GM19193 (cell line): ENCODE results near the gene KRTAP10-6.

ENCODE experiments used
- POLR2A ChIP-seq: IDR thresholded peaks from 4 replicates; pipeline ENCODE4 v1.6.1; 2011; ENCODE audit not compliant: insufficient read depth, insufficient read length; ENCODE audit errors: extremely low read depth

The KRTAP10-6 gene

GRCh38 chr21:44557491-44558328 lies 34.6 kb downstream of the KRTAP10-6 start:
- no peak for TF ChIP-seq POLR2A

- TF ChIP-seq POLR2A, result no peak
These were observed 35.4 kb downstream of the KRTAP10-6 start for GRCh38 chr21:44556879-44557278.

DNA sequence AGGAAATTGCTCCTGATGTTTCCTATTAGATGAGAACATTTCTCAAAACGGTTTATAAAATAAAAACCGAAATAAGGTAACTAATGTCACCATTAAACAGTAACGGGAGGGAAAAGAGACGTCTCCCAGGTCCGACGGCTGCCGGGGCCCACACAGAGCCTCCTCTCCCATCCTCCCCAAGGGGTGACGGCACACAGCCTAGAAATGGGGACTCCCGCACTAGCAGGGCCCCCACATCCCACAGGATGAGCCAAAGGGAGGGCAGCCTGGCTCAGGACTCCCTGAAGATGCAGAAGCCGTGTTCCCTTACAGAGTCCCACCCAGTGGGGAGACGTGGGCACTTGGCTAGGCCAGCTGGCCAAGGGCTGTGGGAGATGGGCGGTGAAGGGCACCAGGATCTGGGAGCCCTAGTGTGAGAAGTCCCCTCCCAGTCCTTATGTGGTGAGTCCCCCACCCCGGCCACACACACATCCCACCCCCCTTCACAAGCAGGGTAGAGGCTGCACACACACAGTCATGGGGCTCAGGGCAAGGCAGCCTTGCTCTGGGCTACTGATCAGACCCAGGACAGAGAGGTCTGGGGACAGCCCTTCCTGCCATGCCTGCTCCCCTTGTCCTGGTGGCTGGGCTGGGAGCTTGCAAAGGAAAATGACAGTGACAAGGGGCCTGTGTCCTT lies 37.0 kb downstream of the KRTAP10-6 start:
- no peak for TF ChIP-seq POLR2A

DNA sequence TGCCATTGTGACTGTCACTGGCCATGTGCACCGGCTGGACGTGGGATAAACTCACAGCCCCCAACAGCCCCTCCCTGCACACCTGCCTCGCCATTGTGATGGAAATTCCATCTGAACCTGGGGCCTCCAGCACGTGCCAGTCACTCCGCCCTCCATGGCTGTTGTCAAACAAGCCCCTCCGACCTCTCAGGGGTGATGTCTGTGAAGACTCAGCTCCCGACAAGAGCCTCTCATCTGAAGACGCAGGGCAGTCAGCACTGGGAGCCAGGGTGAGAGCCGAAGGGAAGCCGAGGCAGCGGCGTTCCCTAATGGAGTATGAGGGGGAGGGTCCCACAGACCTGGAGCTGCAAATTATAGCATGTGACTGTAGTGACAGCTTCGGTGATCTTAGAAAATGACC lies 39.6 kb downstream of the KRTAP10-6 start:
- no peak for TF ChIP-seq POLR2A

DNA sequence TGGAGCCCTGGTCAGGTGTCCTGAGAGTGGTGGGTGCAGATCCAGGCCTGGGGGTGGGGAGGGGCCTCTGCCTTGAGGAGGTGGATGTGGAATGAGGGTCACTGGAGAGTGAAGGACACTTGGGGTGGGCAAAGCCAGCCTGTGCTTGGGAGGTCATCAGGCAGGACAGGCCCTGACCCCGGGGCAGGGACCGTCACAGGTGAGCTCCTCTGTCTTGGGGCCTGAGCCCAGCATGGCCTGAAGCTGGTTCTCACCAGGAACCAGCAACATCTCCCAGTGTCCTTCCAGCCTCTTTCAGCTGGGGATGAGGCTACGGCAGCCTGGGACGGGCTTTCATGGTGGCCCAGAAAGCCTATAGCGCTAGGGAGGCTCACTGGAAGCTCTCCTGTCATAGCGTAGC lies 40.2 kb downstream of the KRTAP10-6 start:
- no peak for TF ChIP-seq POLR2A

DNA sequence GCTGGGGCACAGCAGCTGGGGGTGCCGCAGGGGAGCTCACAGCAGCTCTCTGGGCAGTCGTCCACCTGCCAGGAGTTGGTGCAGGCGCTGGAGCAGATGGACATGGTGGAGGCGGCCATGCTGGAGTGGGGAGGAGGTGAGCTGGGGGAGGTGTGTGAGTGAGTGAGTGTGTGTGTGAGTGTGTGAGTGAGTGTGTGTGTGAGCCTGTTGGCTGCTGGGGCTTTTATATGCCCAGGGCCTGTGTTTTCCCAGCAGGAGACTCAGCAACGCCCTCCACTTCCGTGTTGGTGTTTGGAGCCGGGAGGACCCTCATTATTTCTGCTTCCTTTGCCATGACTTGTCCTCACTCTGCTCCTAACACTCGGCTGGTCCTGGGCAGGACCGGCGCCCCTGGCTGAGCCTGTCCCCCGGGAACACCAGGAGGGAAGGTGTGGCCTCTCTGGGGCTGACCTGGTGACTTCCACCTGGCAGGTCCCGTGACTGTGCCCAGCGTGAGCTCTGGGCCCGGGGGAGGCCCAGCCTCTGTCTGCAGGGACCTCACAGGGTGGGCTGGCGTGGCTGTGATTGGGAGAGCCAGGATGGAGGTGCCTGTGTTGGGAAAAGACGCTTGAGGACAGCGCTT lies 40.9 kb downstream of the KRTAP10-6 start, which contains the start of gene KRTAP10-2:
Gene KRTAP10-2, minus strand, starts transcription at position 166 of the 622 bp plus-strand sequence. Its CDS starts 47 bp downstream, at position 119.
- TF ChIP-seq POLR2A, result no peak

GRCh38 chr21:44550807-44551206 lies 41.5 kb downstream of the KRTAP10-6 start:
- no peak for TF ChIP-seq POLR2A

DNA sequence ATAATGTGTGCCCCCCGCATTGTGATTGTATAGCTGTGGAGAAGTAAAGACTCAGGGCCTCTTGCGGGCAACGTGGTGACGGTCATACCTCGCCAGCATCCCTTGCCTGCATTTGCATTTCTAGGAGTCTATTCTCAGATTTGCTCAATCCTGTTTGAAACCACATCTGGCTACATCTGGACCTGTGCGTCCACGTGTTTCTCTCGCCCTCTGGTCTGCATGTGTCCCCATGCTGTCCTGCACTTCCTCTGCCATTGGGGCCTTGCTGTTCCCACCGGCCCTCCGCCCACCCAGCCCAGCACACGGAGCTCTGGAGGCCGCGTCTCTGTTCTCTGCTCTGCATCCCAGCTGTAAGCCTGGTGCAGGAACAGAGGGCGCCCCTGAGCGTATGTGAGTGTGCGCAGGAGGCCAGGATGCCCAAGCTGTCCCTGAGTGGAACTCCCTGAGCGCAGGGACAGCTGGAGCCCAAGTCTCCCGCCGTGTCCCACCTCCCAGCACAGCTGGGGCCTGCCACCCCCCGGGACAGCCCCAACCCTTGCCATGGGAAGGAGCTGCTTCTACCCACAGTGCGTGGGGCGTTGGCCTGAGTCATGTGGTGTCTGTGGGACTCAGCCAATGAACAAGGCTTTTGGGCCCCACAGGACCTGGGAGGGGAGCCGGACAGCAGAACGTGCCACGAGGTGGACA lies 42.6 kb downstream of the KRTAP10-6 start:
- no peak for TF ChIP-seq POLR2A

- no peak for TF ChIP-seq POLR2A
These were observed 43.4 kb downstream of the KRTAP10-6 start for GRCh38 chr21:44548922-44549321.

DNA sequence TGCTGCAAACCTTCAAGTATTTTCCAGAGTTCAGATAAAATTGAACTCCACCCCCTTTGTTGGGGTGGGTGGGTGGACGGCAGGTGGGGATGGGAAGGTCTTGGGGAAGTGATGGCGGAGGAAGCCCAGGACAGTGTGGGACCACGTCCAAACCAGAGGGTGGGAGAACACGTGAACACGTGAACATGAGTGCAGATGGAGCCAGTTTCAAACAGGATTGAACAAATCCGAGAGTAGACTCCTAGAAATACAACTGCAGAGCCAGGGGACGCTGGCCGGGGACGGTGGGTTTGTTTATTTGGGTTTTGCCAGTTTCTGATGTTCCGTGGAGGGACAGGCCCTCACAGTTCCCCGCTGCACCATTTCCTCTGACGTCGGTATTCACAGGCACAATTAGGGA lies 43.9 kb downstream of the KRTAP10-6 start:
- no peak for TF ChIP-seq POLR2A

- TF ChIP-seq POLR2A, result no peak
These were observed 44.5 kb downstream of the KRTAP10-6 start for GRCh38 chr21:44547656-44548331.

GRCh38 chr21:44544566-44544965 lies 47.7 kb downstream of the KRTAP10-6 start:
- no peak for TF ChIP-seq POLR2A

GRCh38 chr21:44542716-44543115 lies 49.6 kb downstream of the KRTAP10-6 start:
- TF ChIP-seq POLR2A, result no peak
